GM10266 (cell line): ENCODE data around the gene CMTM4.
"Not testable (repeated sequence)": the region's sequence is repeated elsewhere in the genome, so short reads cannot be mapped to it uniquely, and the experiment has no call there.

ENCODE experiments used
- DNase-seq: peaks from one replicate; pipeline ENCODE4 v3.0.0; 2012; ENCODE audit errors: extremely low spot score
- CTCF ChIP-seq: IDR thresholded peaks from 2 replicates; pipeline ENCODE4 v1.5.1; 2012; ENCODE audit warnings: mild to moderate bottlenecking, low read depth; ENCODE audit not compliant: control insufficient read depth, insufficient read depth; ENCODE audit errors: missing control alignments

The CMTM4 gene

DNA sequence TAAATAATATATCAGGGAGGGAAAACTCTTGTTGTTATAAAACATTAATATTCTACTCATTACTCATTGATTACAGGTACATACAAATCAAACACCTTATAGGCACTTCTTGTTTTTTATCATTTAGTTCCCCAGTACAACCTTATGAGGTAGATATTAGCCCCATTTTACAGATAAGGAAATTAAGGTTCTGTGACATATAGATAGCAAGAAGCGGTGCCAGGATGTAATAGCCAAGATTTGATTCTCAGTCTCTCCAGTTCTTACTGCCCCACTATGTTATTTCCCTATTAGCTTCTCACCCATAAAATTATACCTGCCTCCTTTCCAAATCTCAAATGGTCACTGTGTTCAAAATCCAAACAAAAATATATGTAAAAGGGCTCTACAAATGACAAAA lies 55.2 kb downstream of the CMTM4 start:
- no peak for DNase-seq
- no peak for TF ChIP-seq CTCF

GRCh38 chr16:66640724-66641314 lies 55.7 kb downstream of the CMTM4 start:
- no peak for TF ChIP-seq CTCF
- DNase-seq = no peak

DNA sequence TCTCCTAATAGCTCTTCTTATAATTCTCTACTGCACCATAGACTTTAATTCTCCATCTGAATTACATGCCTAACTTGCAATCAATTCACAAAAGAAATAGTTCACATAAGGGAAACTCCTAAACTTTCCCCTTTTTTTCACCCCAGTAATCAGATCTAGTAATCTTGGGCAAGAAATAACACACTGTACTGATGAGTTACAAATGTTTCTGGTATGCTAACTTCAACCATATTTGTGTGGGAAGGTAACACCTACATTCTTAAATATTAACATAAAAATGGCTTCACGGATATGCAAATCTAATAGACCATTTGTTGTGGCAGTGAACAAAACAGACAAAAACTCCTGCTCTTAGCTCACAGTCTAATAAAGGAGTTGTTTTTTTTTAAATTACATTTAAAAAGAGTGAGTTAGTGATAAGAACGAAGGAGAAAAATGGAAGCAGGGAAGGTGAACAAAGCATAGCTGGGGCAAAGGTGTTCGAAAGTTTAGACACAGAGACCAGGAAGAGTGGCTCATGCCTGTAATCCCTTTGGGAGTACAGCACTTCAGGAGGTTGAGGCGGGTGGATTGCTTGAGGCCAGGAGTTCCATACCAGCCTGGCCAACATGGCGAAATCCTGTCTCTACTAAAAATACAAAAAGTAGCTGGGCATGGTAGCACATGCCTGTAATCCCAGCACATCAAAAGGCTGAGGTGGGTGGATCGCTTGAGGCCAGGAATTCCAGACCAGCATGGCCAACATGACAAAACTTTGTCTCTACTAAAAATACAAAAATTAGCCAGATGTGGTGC lies 57.3 kb downstream of the CMTM4 start:
- no peak for DNase-seq
- TF ChIP-seq CTCF = no peak

DNA sequence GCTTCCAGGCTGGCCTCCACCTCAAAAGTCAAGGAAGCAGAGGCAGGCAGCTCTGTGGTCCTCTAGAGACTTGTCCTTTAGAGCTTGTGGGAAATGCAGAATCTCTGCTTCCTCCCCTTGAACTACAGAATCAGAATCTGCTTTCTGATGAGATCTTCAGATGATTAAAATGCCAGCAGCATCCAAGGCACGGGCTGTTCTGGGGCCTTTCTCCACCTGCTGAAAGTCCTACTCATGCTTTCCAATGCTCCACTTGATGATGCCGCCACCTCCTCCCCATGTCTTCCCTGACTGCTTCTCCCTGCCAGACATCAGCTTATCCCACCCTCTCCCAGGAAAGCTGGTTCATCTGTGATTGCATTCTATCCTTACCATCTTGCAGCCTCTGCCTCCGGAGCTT lies 58.7 kb downstream of the CMTM4 start:
- TF ChIP-seq CTCF = no peak
- DNase-seq = no peak

DNA sequence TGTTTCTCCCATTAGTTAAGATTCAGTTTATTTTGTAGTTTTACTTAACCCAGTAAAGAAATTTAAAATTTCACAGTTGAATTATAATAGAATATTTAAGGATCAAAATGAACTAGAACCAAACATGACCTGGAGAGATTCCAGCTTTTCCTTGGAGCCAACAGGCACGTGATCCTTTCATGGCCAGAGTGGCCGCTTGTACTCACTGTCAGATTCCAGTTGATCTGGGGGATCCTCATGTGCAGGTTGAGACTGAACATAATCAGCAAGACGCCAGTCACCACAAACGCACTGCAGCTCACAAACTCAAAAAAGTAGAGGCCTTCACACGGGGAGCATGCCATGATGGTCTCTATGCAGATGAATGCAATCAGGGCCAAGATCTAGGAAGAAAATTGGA lies 60.3 kb downstream of the CMTM4 start:
- no peak for DNase-seq
- TF ChIP-seq CTCF = no peak

- no peak for TF ChIP-seq CTCF
- no peak for DNase-seq
These were observed 61.1 kb downstream of the CMTM4 start for GRCh38 chr16:66635406-66635805.

DNA sequence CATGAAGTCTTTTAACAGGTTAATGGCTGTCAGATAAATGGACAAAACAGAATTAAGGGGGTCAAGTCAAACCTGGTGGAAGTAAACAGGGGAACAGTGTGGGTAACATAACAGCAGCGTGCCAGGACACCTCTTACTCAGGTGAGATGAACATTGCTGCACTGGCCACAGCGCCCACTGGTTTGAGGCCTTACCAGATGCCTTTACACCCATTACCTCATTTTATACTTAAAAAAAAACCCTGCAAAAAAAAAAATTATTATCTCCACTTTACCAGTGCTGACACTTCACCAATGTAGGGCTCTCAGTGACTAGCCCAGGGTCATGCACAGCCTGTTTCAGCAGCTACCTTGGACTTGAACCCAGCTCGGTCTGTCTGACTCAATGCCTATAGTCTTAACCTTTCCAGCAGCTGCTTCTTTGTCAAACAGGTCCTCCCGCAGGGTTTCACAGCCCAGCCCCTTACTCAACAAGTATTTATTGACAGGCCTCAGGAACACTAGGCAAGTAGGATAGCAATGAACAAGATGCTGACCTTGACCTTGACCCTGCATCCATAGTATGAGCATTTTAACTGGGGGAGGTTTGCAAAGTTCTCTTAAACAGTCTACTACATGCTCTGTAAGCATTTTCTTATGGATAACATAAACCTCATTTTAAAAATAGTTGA lies 61.9 kb downstream of the CMTM4 start:
- no peak for TF ChIP-seq CTCF
- DNase-seq = no peak

- not testable (repeated sequence) for DNase-seq
These were observed 65.0 kb downstream of the CMTM4 start for GRCh38 chr16:66631558-66631957.

DNA sequence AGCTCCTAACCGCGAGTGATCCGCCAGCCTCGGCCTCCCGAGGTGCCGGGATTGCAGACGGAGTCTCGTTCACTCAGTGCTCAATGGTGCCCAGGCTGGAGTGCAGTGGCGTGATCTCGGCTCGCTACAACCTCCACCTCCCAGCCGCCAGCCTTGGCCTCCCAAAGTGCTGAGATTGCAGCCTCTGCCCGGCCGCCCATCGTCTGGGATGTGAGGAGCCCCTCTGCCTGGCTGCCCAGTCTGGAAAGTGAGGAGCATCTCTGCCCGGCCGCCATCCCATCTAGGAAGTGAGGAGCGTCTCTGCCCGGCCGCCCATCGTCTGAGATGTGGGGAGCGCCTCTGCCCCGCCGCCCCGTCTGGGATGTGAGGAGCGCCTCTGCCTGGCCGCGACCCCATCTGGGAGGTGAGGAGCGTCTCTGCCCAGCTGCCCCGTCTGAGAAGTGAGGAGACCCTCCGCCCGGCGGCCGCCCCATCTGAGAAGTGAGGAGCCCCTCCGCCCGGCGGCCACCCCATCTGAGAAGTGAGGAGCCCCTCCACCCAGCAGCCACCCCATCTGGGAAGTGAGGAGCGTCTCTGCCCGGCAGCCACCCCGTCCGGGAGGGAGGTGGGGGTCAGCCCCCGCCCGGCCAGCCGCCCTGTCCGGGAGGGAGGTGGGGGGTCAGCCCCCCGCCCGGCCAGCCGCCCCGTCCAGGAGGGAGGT lies 65.8 kb downstream of the CMTM4 start:
- not testable (repeated sequence) for DNase-seq
